T47D (cell line): ENCODE data around the gene SMAGP.
"Not testable (repeated sequence)": the region's sequence is repeated elsewhere in the genome, so short reads cannot be mapped to it uniquely, and the experiment has no call there.

ENCODE experiments used
- DNase-seq, 2 experiments: peaks; one replicate each; pipeline versions ENCODE4 v3.0.0 to v3.0.0-alpha.2; 2011 to 2012; ENCODE audit warnings: low read depth in 1 of 2, low spot score in 1 of 2
- JUND ChIP-seq: IDR thresholded peaks from 2 replicates; pipeline ENCODE4 v1.6.1; 2012; ENCODE audit warnings: low read depth
- in situ Hi-C: cut with HindIII; loops from 2 replicates; pipeline ENCODE4 v1.10.0; 2016; ENCODE audit warnings: low sequenced_read_pairs, low pct_unique_long_range_greater_than_20kb

The SMAGP gene

GRCh38 chr12:51285843-51286242 lies 15.6 kb upstream of the SMAGP start:
- DNase-seq, result no peak
- TF ChIP-seq JUND, result no peak
- in situ Hi-C loops, result no loop called here

GRCh38 chr12:51281202-51281924 lies 11.1 kb upstream of the SMAGP start:
- TF ChIP-seq JUND, result no peak
- in situ Hi-C loops, result no loop called here
- DNase-seq, result no peak

GRCh38 chr12:51275088-51275487 lies 4.9 kb upstream of the SMAGP start:
- in situ Hi-C loops, result no loop called here
- DNase-seq, result no peak
- no peak for TF ChIP-seq JUND

GRCh38 chr12:51272810-51273209 lies 2.6 kb upstream of the SMAGP start:
- in situ Hi-C loops, DNase-seq: not testable (repeated sequence)

GRCh38 chr12:51270951-51271518 lies 820 bp upstream of the SMAGP start:
- no peak for DNase-seq
- in situ Hi-C loops, result no loop called here
- no peak for TF ChIP-seq JUND

- TF ChIP-seq JUND, result no peak
- peak; percentile 84 to 85 for DNase-seq
- in situ Hi-C loops, result no loop called here
Measured at GRCh38 chr12:51269174-51270066, 795 bp downstream of the SMAGP start.

- in situ Hi-C loops, result no loop called here
- TF ChIP-seq JUND, result no peak
- DNase-seq, result no peak
Measured at GRCh38 chr12:51265024-51265423, 5.2 kb downstream of the SMAGP start.

- no peak for DNase-seq
- in situ Hi-C loops, result no loop called here
- no peak for TF ChIP-seq JUND
Measured at GRCh38 chr12:51264297-51264696, 5.9 kb downstream of the SMAGP start.

- no peak for TF ChIP-seq JUND
- in situ Hi-C loops, result no loop called here
- no peak for DNase-seq
Measured at GRCh38 chr12:51263341-51263740, 6.9 kb downstream of the SMAGP start.

GRCh38 chr12:51262758-51263177 lies 7.4 kb downstream of the SMAGP start:
- in situ Hi-C loops, result no loop called here
- peak in 1 of 2 experiments; percentile 66 for DNase-seq
- no peak for TF ChIP-seq JUND

- in situ Hi-C loops, DNase-seq: not testable (repeated sequence)
Measured at GRCh38 chr12:51259600-51259999, 10.6 kb downstream of the SMAGP start.

GRCh38 chr12:51254536-51254935 lies 15.7 kb downstream of the SMAGP start:
- in situ Hi-C loops, result no loop called here
- DNase-seq, result no peak
- TF ChIP-seq JUND, result no peak

- DNase-seq, result no peak
- in situ Hi-C loops, result no loop called here
Measured at GRCh38 chr12:51253276-51253675, 16.9 kb downstream of the SMAGP start.

More at GRCh38 chr12:51253276-51253675, 16.9 kb downstream of the SMAGP start:
- no peak for TF ChIP-seq JUND
